Measurements from ENCODE around the gene SLC35F4. TPM values are rescaled to one million over a fixed set of nuclear protein-coding genes. Genes with fewer than 3 reads are reported as not detected.

SLC35F4 gene
- total RNA-seq, 1 donor from 2014 or later: 0.14 TPM

GRCh38 chr14:57814726-57815125 lies 51.2 kb downstream of the SLC35F4 start:
- Mint-ChIP-seq H3K4me3 (ENCODE audit: low read depth) (no peak overlapping the region), H3K4me1 (ENCODE audit: low read depth) (no peaks in the 10 kb centered on the region), H3K36me3 (ENCODE audit: insufficient read depth) (no peaks in the 10 kb centered on the region), H3K9me3 (ENCODE audit: low read depth) (no peaks in the 10 kb centered on the region), H3K27me3 (no peaks in the 10 kb centered on the region), H3K27ac (no peak overlapping the region)
- DNase-seq (ENCODE audit: low spot score, unreplicated experiment): no peak
- TF ChIP-seq CTCF (IDR thresholded peaks at IDR 0.05; ENCODE audit: unreplicated experiment): no peak

GRCh38 chr14:57812741-57813140 lies 53.2 kb downstream of the SLC35F4 start:
- H3K4me3 Mint-ChIP-seq (ENCODE audit: low read depth): no peak overlapping the region
- no peak for DNase-seq (ENCODE audit: low spot score, unreplicated experiment)
- no peak for TF ChIP-seq CTCF (IDR thresholded peaks at IDR 0.05; ENCODE audit: unreplicated experiment)
- H3K4me1 Mint-ChIP-seq (ENCODE audit: low read depth): no peaks in the 10 kb centered on the region
- H3K27me3 Mint-ChIP-seq: no peaks in the 10 kb centered on the region
- H3K36me3 Mint-ChIP-seq (ENCODE audit: insufficient read depth): no peaks in the 10 kb centered on the region
- H3K9me3 Mint-ChIP-seq (ENCODE audit: low read depth): no peaks in the 10 kb centered on the region
- H3K27ac Mint-ChIP-seq: no peak overlapping the region

GRCh38 chr14:57811998-57812546 lies 53.8 kb downstream of the SLC35F4 start:
- Mint-ChIP-seq H3K27ac (no peak overlapping the region), H3K9me3 (ENCODE audit: low read depth) (no peaks in the 10 kb centered on the region), H3K27me3 (no peaks in the 10 kb centered on the region), H3K4me3 (ENCODE audit: low read depth) (no peak overlapping the region), H3K36me3 (ENCODE audit: insufficient read depth) (no peaks in the 10 kb centered on the region), H3K4me1 (ENCODE audit: low read depth) (no peaks in the 10 kb centered on the region)
- DNase-seq (ENCODE audit: low spot score, unreplicated experiment): no peak
- no peak for TF ChIP-seq CTCF (IDR thresholded peaks at IDR 0.05; ENCODE audit: unreplicated experiment)

GRCh38 chr14:57809808-57810207 lies 56.1 kb downstream of the SLC35F4 start:
- TF ChIP-seq CTCF (IDR thresholded peaks at IDR 0.05; ENCODE audit: unreplicated experiment): no peak
- Mint-ChIP-seq H3K27ac (no peak overlapping the region), H3K4me3 (ENCODE audit: low read depth) (no peak overlapping the region), H3K4me1 (ENCODE audit: low read depth) (no peaks in the 10 kb centered on the region), H3K9me3 (ENCODE audit: low read depth) (no peaks in the 10 kb centered on the region), H3K27me3 (no peaks in the 10 kb centered on the region), H3K36me3 (ENCODE audit: insufficient read depth) (no peaks in the 10 kb centered on the region)
- no peak for DNase-seq (ENCODE audit: low spot score, unreplicated experiment)

- DNase-seq (ENCODE audit: low spot score, unreplicated experiment): no peak
- no peak overlapping the region for H3K4me3 Mint-ChIP-seq (ENCODE audit: low read depth)
- no peaks in the 10 kb centered on the region for H3K4me1 Mint-ChIP-seq (ENCODE audit: low read depth)
- TF ChIP-seq CTCF (IDR thresholded peaks at IDR 0.05; ENCODE audit: unreplicated experiment): no peak
- no peak overlapping the region for H3K27ac Mint-ChIP-seq
- H3K36me3 Mint-ChIP-seq (ENCODE audit: insufficient read depth): no peaks in the 10 kb centered on the region
- peaks cover 2% of the 10 kb centered on the region for H3K9me3 Mint-ChIP-seq (ENCODE audit: low read depth)
- no peaks in the 10 kb centered on the region for H3K27me3 Mint-ChIP-seq
Measured at GRCh38 chr14:57797160-57797559, 68.7 kb downstream of the SLC35F4 start.
